ENCODE results near the gene ZFYVE28. TPM values are rescaled to one million over a fixed set of nuclear protein-coding genes. Genes with fewer than 3 reads are reported as not detected.

ZFYVE28 gene
- total and polyA plus RNA-seq, 10 of the 15 experiments (the other 5 are each of a cell fraction or from before 2014, with no cell fraction given), result 0.06 to 1.9 (median 0.22) TPM; not detected in 1

DNA sequence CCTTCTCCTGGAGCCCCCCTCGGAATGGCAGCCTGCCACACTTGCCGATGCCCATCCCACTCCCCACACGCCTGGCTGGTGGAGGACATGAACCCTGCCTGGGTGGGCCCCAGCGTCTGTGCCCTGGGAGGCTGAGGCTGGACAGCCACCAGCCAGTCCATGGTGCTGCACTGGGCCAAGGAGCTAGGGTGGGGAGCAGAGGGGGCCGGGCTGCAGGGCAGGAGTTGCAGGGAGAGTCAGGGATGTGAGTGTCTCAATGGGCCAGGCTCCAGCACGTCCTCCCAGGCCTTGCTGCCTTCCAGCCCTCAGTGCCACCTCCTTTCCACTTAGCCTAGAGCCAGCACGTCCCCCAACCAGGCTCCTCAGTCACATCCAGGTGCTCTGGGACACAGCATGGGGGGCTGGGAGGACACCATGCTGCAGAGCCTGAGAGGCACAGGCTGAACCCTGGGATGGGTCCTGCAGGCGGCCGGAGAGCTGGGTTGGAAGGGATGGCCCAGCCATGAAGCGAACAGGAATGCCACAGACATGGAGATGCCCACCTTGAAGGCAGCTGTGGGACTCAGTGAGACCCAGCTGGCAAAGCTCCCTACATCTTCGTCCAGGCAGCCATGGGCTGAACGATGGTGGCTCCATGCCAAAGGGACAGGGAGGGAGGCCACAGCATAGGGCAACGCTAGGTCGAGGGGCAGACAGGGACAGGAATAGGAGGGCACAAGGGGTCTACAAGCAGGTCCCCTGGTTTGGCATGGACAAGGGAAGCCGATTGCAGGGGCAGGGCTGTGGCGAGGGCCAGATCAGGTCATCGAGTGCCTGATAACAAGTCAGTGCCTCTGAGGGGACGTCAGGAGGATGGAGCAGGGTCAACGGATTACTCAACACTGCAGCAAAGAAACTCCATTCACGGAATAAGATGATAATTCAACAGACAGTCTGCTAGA, 126.5 kb downstream of the ZFYVE28 start (continued):
- TF ChIP-seq, protein P1, sequence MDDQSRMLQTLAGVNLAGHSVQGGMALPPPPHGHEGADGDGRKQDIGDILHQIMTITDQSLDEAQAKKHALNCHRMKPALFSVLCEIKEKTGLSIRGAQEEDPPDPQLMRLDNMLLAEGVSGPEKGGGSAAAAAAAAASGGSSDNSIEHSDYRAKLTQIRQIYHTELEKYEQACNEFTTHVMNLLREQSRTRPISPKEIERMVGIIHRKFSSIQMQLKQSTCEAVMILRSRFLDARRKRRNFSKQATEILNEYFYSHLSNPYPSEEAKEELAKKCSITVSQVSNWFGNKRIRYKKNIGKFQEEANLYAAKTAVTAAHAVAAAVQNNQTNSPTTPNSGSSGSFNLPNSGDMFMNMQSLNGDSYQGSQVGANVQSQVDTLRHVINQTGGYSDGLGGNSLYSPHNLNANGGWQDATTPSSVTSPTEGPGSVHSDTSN (IDR thresholded peaks at IDR 0.05; ENCODE audit: insufficient replicate concordance, low read depth, low read length), result no peak
- TF ChIP-seq, protein P2, sequence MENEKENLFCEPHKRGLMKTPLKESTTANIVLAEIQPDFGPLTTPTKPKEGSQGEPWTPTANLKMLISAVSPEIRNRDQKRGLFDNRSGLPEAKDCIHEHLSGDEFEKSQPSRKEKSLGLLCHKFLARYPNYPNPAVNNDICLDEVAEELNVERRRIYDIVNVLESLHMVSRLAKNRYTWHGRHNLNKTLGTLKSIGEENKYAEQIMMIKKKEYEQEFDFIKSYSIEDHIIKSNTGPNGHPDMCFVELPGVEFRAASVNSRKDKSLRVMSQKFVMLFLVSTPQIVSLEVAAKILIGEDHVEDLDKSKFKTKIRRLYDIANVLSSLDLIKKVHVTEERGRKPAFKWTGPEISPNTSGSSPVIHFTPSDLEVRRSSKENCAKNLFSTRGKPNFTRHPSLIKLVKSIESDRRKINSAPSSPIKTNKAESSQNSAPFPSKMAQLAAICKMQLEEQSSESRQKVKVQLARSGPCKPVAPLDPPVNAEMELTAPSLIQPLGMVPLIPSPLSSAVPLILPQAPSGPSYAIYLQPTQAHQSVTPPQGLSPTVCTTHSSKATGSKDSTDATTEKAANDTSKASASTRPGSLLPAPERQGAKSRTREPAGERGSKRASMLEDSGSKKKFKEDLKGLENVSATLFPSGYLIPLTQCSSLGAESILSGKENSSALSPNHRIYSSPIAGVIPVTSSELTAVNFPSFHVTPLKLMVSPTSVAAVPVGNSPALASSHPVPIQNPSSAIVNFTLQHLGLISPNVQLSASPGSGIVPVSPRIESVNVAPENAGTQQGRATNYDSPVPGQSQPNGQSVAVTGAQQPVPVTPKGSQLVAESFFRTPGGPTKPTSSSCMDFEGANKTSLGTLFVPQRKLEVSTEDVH (IDR thresholded peaks at IDR 0.05; ENCODE audit: low read depth, partially characterized antibody), result no peak
- TF ChIP-seq HDAC6 (IDR thresholded peaks at IDR 0.05; ENCODE audit: unreplicated experiment) (no peak), TCF3 (IDR thresholded peaks at IDR 0.05; ENCODE audit: borderline replicate concordance, insufficient read depth, low read depth, low read length) (no peak), MYB (IDR thresholded peaks at IDR 0.05; ENCODE audit: borderline replicate concordance, low read depth, low read length) (no peak)

Data from GM12878 (cell line).